Type B pancreatic cell (in vitro differentiated cells): ENCODE data around the gene RASGRF2. TPM values are rescaled to one million over a fixed set of nuclear protein-coding genes. Genes with fewer than 3 reads are reported as not detected.
A peak's percentile ranks its signal among the peaks of the same experiment; 100 is the strongest.

Experiments used
- DNase-seq: peaks from one replicate; pipeline ENCODE4 v3.0.0; 2021; ENCODE audit warnings: mixed read lengths; ENCODE audit not compliant: unreplicated experiment; ENCODE audit errors: extremely low spot score
- H3K27ac Mint-ChIP-seq: 2 replicates; pipeline ENCODE4 v1.8.0; 2021; ENCODE audit warnings: mild to moderate bottlenecking, mixed read lengths
- H3K27me3 Mint-ChIP-seq: 2 replicates; pipeline ENCODE4 v1.8.0; 2021; ENCODE audit warnings: mixed read lengths
- H3K36me3 Mint-ChIP-seq: 2 replicates; pipeline ENCODE4 v1.8.0; 2021; ENCODE audit warnings: mixed read lengths
- H3K4me1 Mint-ChIP-seq: one replicate; pipeline ENCODE4 v1.8.0; 2021; ENCODE audit warnings: mixed read lengths; ENCODE audit not compliant: unreplicated experiment
- H3K4me3 Mint-ChIP-seq: 2 replicates; pipeline ENCODE4 v1.8.0; 2021; ENCODE audit warnings: mild to moderate bottlenecking, mixed read lengths
- H3K9me3 Mint-ChIP-seq: 2 replicates; pipeline ENCODE4 v1.8.0; 2021; ENCODE audit warnings: mixed read lengths
- CTCF ChIP-seq: fragments of 200-600 bp; sonication (generic); conservative IDR thresholded peaks from 2 replicates; pipeline ENCODE4 v1.5.0; 2021; ENCODE audit warnings: antibody characterized with exemption, mild to moderate bottlenecking
- long read RNA-seq: library from polyadenylated mRNA; unstranded; transcript quantifications from one replicate; pipeline ENCODE4 v2.0.0, GENCODE V29; 2020
- total RNA-seq: library from RNA; stranded (reverse); gene quantifications from 2 replicates; pipeline ENCODE4 v1.2.1, GENCODE V29; 2021; ENCODE audit warnings: low replicate concordance

Gene RASGRF2
- total RNA-seq: 2.1 and 2.4 TPM in 2 replicates
- long read RNA-seq, partial matches to known transcripts: 0 of 3 reads
- long read RNA-seq, other reads (novel, unspliced or antisense): 2 of 3 reads

GRCh38 chr5:80959768-80960442 lies at the start of gene RASGRF2:
Gene RASGRF2 (plus strand): TSS chr5:80960363. CDS start chr5:80960739, 376 bp downstream.
- Mint-ChIP-seq H3K36me3 (peaks cover 5% of the 10 kb centered on the region), H3K27me3 (peaks cover 40% of the 10 kb centered on the region), H3K9me3 (no peaks in the 10 kb centered on the region), H3K27ac (peak within 1 kb of the TSS; percentile 15), H3K4me3 (peak within 1 kb of the TSS; percentile 85), H3K4me1 (peaks cover 4% of the 10 kb centered on the region)
- no peak for DNase-seq
- no peak for TF ChIP-seq CTCF

GRCh38 chr5:80912479-80912878 lies 47.7 kb upstream of the RASGRF2 start:
- H3K36me3 Mint-ChIP-seq: no peaks in the 10 kb centered on the region
- H3K4me3 Mint-ChIP-seq: no peak overlapping the region
- no peak overlapping the region for H3K27ac Mint-ChIP-seq
- TF ChIP-seq CTCF: no peak
- peaks cover 4% of the 10 kb centered on the region for H3K27me3 Mint-ChIP-seq
- H3K9me3 Mint-ChIP-seq: peaks cover 5% of the 10 kb centered on the region
- peaks cover 11% of the 10 kb centered on the region for H3K4me1 Mint-ChIP-seq
- DNase-seq: no peak

GRCh38 chr5:80915716-80916115 lies 44.4 kb upstream of the RASGRF2 start:
- Mint-ChIP-seq H3K27me3 (no peaks in the 10 kb centered on the region), H3K27ac (no peak overlapping the region), H3K4me3 (no peak overlapping the region), H3K4me1 (peaks cover 20% of the 10 kb centered on the region), H3K36me3 (no peaks in the 10 kb centered on the region), H3K9me3 (peaks cover 5% of the 10 kb centered on the region)
- TF ChIP-seq CTCF: no peak
- DNase-seq: no peak

- DNase-seq: no peak
- TF ChIP-seq CTCF: no peak
- peaks cover 5% of the 10 kb centered on the region for H3K9me3 Mint-ChIP-seq
- no peaks in the 10 kb centered on the region for H3K36me3 Mint-ChIP-seq
- H3K4me3 Mint-ChIP-seq: no peak overlapping the region
- peaks cover 20% of the 10 kb centered on the region for H3K4me1 Mint-ChIP-seq
- no peaks in the 10 kb centered on the region for H3K27me3 Mint-ChIP-seq
- no peak overlapping the region for H3K27ac Mint-ChIP-seq
Measured at GRCh38 chr5:80916676-80917075, 43.5 kb upstream of the RASGRF2 start.

- no peak for DNase-seq
- Mint-ChIP-seq H3K36me3 (no peaks in the 10 kb centered on the region), H3K4me1 (peaks cover 20% of the 10 kb centered on the region), H3K4me3 (no peak overlapping the region), H3K27me3 (no peaks in the 10 kb centered on the region), H3K27ac (no peak overlapping the region), H3K9me3 (no peaks in the 10 kb centered on the region)
- no peak for TF ChIP-seq CTCF
Measured at GRCh38 chr5:80917631-80918030, 42.5 kb upstream of the RASGRF2 start.
